GM12878 (cell line): Measurements from ENCODE around the gene LDLRAD4. TPM values are rescaled to one million over a fixed set of nuclear protein-coding genes. Genes with fewer than 3 reads are reported as not detected.

Source experiments
- ATAC-seq: fragments of 200-7000 bp; cut with Tn5 transposase; 3 replicates; pipeline ENCODE4 v1.9.1; 2020; ENCODE audit warnings: mild to moderate bottlenecking, moderate library complexity
- BruUV-seq: library from RNA; stranded (reverse); fragments of 400-500 nt; replicated peaks from 2 replicates; lab custom pipeline; 2021; lab: Mats Ljungman, UMichigan
- CTCF ChIA-PET: fragments of 300-600 bp; sonication (Branson Sonifier 250); formaldehyde crosslinking; extraction: SDS; loops from one replicate; lab custom pipeline; 2021; ENCODE audit warnings: inconsistent platforms; lab: Yijun Ruan, JAX
- POLR2A ChIA-PET: fragments of 350-600 bp; formaldehyde crosslinking; extraction: SDS; loops from one replicate; lab custom pipeline; 2021; ENCODE audit warnings: inconsistent platforms; lab: Charles Lee
- RAD21 ChIA-PET: fragments of 300-600 bp; sonication (Branson Sonifier 250); formaldehyde crosslinking; loops from one replicate; lab custom pipeline; 2023; ENCODE audit warnings: antibody characterized with exemption; ENCODE audit not compliant: unreplicated experiment; lab: Charles Lee
- SMC1A ChIA-PET: fragments of 300-600 bp; sonication (Branson Sonifier 250); formaldehyde crosslinking; loops from one replicate; lab custom pipeline; 2023; ENCODE audit not compliant: unreplicated experiment, uncharacterized antibody; lab: Charles Lee
- DNase-seq: peaks from one replicate; pipeline ENCODE4 v3.0.0-alpha.2; 2011; ENCODE audit warnings: low read depth, low spot score
- FAIRE-seq: peaks from 3 replicates; lab custom pipeline; 2011; peaks lifted over from hg19 to GRCh38; lab: Jason Lieb, UNC
- H2AFZ ChIP-seq: 2 replicates; pipeline ENCODE4 v1.6.0; 2011; ENCODE audit warnings: low read depth, low read length, control low read depth; ENCODE audit not compliant: control insufficient read depth
- H3K27ac ChIP-seq: 2 replicates; pipeline ENCODE4 v1.5.1; 2011; ENCODE audit warnings: control low read depth; ENCODE audit not compliant: control insufficient read depth, insufficient read depth
- H3K27me3 ChIP-seq, 2 experiments: replicated peaks in 1 of 2; 2 replicates each; pipeline versions ENCODE4 v1.6.0 to v1.6.1; 2011; ENCODE audit warnings: low read length in 1 of 2; ENCODE audit not compliant: control insufficient read depth in 2 of 2, insufficient read depth in 2 of 2
- H3K36me3 ChIP-seq, 2 experiments: 2 replicates each; pipeline ENCODE4 v1.5.1; 2011; ENCODE audit warnings: low read length in 1 of 2; ENCODE audit not compliant: control insufficient read depth in 2 of 2, insufficient read depth in 2 of 2
- H3K4me1 ChIP-seq: 2 replicates; pipeline ENCODE4 v1.6.1; 2011; ENCODE audit warnings: mild to moderate bottlenecking, low read length, moderate library complexity, mixed read lengths; ENCODE audit not compliant: control insufficient read depth, insufficient read depth
- H3K4me2 ChIP-seq: 2 replicates; pipeline ENCODE4 v1.6.0; 2011; ENCODE audit warnings: control low read depth; ENCODE audit not compliant: control insufficient read depth, insufficient read depth
- H3K4me3 ChIP-seq: fragments of 200-600 bp; sonication (generic); 2 replicates; pipeline ENCODE4 v1.5.1; 2016
- H3K79me2 ChIP-seq: 2 replicates; pipeline ENCODE4 v1.6.0; 2011; ENCODE audit warnings: low read length; ENCODE audit not compliant: control insufficient read depth, insufficient read depth
- H3K9ac ChIP-seq: 2 replicates; pipeline ENCODE4 v1.8.0; 2011; ENCODE audit warnings: low read length, control low read depth, mixed read lengths; ENCODE audit not compliant: control insufficient read depth, insufficient read depth
- H3K9me3 ChIP-seq: replicated peaks from 3 replicates; pipeline ENCODE4 v1.5.1; 2011; ENCODE audit warnings: mild to moderate bottlenecking, low read length; ENCODE audit not compliant: control insufficient read depth, insufficient read depth
- H4K20me1 ChIP-seq: 2 replicates; pipeline ENCODE4 v1.6.0; 2011; ENCODE audit not compliant: control insufficient read depth, insufficient read depth
- MXI1 ChIP-seq: fragments of 150-350 bp; IDR thresholded peaks from 2 replicates; pipeline ENCODE4 v1.6.1; 2011; ENCODE audit warnings: low read depth, mild to moderate bottlenecking, inconsistent platforms, low read length, improper control_type of control experiment
- RFX5 ChIP-seq: IDR thresholded peaks from 2 replicates; pipeline ENCODE4 v1.6.1; 2011; ENCODE audit warnings: low read depth, low read length, improper control_type of control experiment
- ZSCAN29 ChIP-seq: fragments of 450-650 bp; IDR thresholded peaks from 2 replicates; pipeline ENCODE4 v1.6.1; 2017; ENCODE audit warnings: mild to moderate bottlenecking, moderate library complexity
- WGBS: methylation state at CpG from one replicate; pipeline ENCODE4 v1.1.6; 2016; ENCODE audit warnings: low lambda C conversion rate; ENCODE audit not compliant: insufficient replicate concordance, insufficient coverage; ENCODE audit errors: missing lambda C conversion rate; 5-methylcytosine and 5-hydroxymethylcytosine counted together
- in situ Hi-C: fragments of 300-500 bp; cut with MboI; formaldehyde crosslinking; loops from 9 replicates; pipeline ENCODE4 v1.14.3; 2018; ENCODE audit warnings: mixed read lengths
- intact Hi-C: fragments of 100-400 bp; cut with micrococcal nuclease; formaldehyde crosslinking; loops from one replicate; pipeline ENCODE4 v1.14.2; 2022; ENCODE audit not compliant: unreplicated experiment
- polyA plus RNA-seq, 11 experiments: library from polyadenylated mRNA; depleted of rRNA in 4 of 11; unstranded in 6 of 11; stranded (reverse) in 5 of 11; fragments of >200 nt; fragmentation: Nextera tagmentation in 4 of 11; fragmentation: Illumina TruSeq in 1 of 11; extraction: Ambion mirVana in 4 of 11; extraction: Trizol in 1 of 11; gene quantifications; 1 replicate in 1 of 11; 2 replicates in 10 of 11; pipeline versions ENCODE4 v1.2.1 to v1.2.3, GENCODE V29; 2011 to 2016; ENCODE audit warnings: inconsistent platforms in 2 of 11, missing spikeins in 2 of 11, low read depth in 1 of 11
- total RNA-seq, 4 experiments: library from RNA; depleted of rRNA in 3 of 4; stranded (reverse); fragments of >200 nt in 3 of 4; fragmentation: Illumina TruSeq in 1 of 4; extraction: Trizol in 1 of 4; gene quantifications; 2 replicates each; pipeline versions ENCODE4 v1.2.1 to v1.2.3, GENCODE V29; 2013 to 2021

Gene LDLRAD4
- total and polyA plus RNA-seq, 10 of the 15 experiments (the other 5 are each of a cell fraction or from before 2014, with no cell fraction given), result 2.7 to 16.8 (median 11.2) TPM

DNA sequence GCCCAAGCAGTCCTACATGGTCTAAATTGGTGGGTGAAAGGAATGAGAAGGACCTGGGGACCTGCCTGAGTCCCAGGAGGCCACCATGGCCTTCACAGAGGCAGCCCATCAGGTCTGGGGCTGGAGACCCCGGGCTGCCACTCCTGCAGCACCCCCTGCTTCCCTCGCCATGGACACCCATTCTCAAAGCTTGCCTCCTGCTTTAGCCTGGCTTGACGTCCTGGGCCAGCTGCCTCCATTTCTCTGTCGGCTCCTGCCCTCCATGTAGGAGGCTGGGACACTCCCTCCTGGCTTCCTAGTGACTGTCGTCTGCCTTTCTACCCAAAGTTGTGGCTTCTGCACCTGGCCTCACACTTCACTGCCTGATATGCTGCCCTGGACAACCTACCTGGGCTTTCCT, 309.2 kb downstream of the LDLRAD4 start:
- Histone ChIP-seq H3K4me3 (no peak overlapping the region), H3K79me2 (no peaks in the 10 kb centered on the region), H3K4me1 (no peaks in the 10 kb centered on the region), H4K20me1 (no peaks in the 10 kb centered on the region), H3K9ac (no peak overlapping the region), H3K4me2 (no peak overlapping the region), H3K9me3 (no peaks in the 10 kb centered on the region), H3K27me3 (peaks cover 0 to 1% of the 10 kb centered on the region in 2 experiments; a peak in 1 of 4 replicates), H3K27ac (no peak overlapping the region), H3K36me3 (no peaks in the 10 kb centered on the region), H2AFZ (no peak overlapping the region)
- RAD21 ChIA-PET, result no interaction called here
- no peak for TF ChIP-seq ZSCAN29
- no peak for TF ChIP-seq RFX5
- WGBS, result 18% methylated on average over 5 of the region's 5 CpGs
- BruUV-seq, result no TSS peak
- SMC1A ChIA-PET, result no interaction called here
- POLR2A ChIA-PET, result interaction anchor here (1.1 kb wide), 1 partner anchor 25 kb away, joined by 3 read pairs; no protein-coding TSS in a partner anchor
- no peak for ATAC-seq
- DNase-seq, result no peak
- no peak for FAIRE-seq
- intact Hi-C loops, result no loop called here
- CTCF ChIA-PET, result interaction anchor here (1.1 to 4.5 kb wide), 2 partner anchors 10 to 311 kb away, joined by 3 to 26 read pairs; no protein-coding TSS in a partner anchor
- in situ Hi-C loops, result no loop called here

DNA sequence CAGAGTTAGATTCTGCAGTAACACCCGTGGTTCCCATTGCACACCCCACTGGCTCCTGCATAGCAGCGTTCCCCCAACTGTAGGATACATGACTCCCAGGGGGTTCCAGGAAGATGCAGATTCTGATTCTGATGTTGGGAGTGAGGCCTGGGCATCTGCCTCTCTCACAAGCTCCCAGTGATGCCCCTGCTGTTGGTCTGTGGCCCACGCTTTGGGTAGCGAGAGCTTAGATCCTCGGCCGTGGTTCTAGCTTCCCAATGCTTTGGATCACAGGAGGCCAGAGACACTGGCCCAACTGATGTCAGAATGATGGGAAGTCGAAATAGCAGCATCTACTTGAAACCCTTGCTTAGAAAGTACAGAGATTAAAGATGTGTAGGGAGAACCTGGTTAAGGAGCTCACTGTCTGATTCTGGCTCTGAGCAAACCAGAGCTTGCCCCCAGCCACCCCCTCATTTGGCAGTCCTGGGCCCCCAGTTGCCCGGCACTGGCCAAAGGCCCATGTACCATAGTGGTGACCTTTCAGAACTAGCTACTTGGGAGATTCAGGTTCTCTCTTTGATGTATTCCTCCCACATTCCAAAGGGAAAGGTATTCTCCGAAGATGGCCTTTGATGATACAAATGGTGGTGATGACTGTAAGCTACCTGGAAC, 310.3 kb downstream of the LDLRAD4 start:
- RAD21 ChIA-PET, result no interaction called here
- Histone ChIP-seq H3K27ac (no peak overlapping the region), H3K4me3 (no peak overlapping the region), H3K9me3 (no peaks in the 10 kb centered on the region), H2AFZ (no peak overlapping the region), H3K4me2 (no peak overlapping the region), H3K4me1 (no peaks in the 10 kb centered on the region), H4K20me1 (no peaks in the 10 kb centered on the region), H3K36me3 (no peaks in the 10 kb centered on the region), H3K79me2 (no peaks in the 10 kb centered on the region), H3K9ac (no peak overlapping the region), H3K27me3 (peaks cover 0 to 3% of the 10 kb centered on the region in 2 experiments; a peak in 2 of 4 replicates)
- SMC1A ChIA-PET, result interaction anchor here (1.0 to 2.7 kb wide), 3 partner anchors 10 to 313 kb away, joined by 3 to 15 read pairs (median 3); no protein-coding TSS in a partner anchor
- intact Hi-C loops (no loop called here), in situ Hi-C loops (no loop called here)
- no peak for TF ChIP-seq MXI1
- no peak for ATAC-seq
- CTCF ChIA-PET, result interaction anchor here (0.5 to 4.5 kb wide), 4 partner anchors 26 to 459 kb away, joined by 4 to 26 read pairs (median 4); no protein-coding TSS in a partner anchor
- 33% methylated on average over 9 of the region's 9 CpGs for WGBS
- no peak for DNase-seq
- FAIRE-seq, result no peak
- no TSS peak for BruUV-seq
- POLR2A ChIA-PET, result no interaction called here
